Measurements from ENCODE around the gene USP6NL.

Gene USP6NL

GRCh38 chr10:11602358-11602757 is 9.1 kb downstream of the USP6NL start:
- Histone ChIP-seq H3K4me1 (ENCODE audit: control insufficient read depth, insufficient read depth, low read length) (peaks cover 24% of the 10 kb centered on the region), H3K9ac (ENCODE audit: low read length) (no peak overlapping the region), H3K4me3 (ENCODE audit: low read length) (no peak overlapping the region), H3K27me3 (ENCODE audit: control insufficient read depth, insufficient read depth, low read length) (no peaks in the 10 kb centered on the region), H3K36me3 (ENCODE audit: control insufficient read depth, insufficient read depth, low read length) (no peaks in the 10 kb centered on the region), H3K9me3 (ENCODE audit: control insufficient read depth, low read length) (no peaks in the 10 kb centered on the region)

GRCh38 chr10:11601670-11602069 is 9.8 kb downstream of the USP6NL start:
- H3K27me3 ChIP-seq (ENCODE audit: control insufficient read depth, insufficient read depth, low read length), result no peaks in the 10 kb centered on the region
- H3K36me3 ChIP-seq (ENCODE audit: control insufficient read depth, insufficient read depth, low read length), result no peaks in the 10 kb centered on the region
- peaks cover 24% of the 10 kb centered on the region for H3K4me1 ChIP-seq (ENCODE audit: control insufficient read depth, insufficient read depth, low read length)
- H3K9ac ChIP-seq (ENCODE audit: low read length), result no peak overlapping the region
- no peaks in the 10 kb centered on the region for H3K9me3 ChIP-seq (ENCODE audit: control insufficient read depth, low read length)
- H3K4me3 ChIP-seq (ENCODE audit: low read length), result no peak overlapping the region

DNA sequence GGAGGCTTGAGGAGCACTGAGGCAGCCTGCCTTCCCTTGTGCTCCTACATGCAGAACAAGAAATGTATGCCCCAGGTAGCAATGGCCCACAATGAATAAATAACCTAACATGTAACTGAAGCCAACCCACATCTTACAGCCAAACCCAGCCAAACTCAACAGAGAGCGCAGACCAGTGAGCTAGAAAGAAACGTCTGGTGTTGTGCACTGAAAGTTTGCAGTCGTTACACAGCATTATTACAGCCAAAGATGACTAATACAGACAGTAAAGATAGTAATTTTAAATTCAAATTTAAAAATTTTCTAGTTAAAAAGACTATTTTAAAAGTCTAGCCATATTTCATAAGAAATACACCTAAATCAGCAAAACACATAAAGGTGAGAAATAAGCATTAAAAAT is 11.2 kb downstream of the USP6NL start:
- no peak overlapping the region for H3K4me3 ChIP-seq (ENCODE audit: low read length)
- no peaks in the 10 kb centered on the region for H3K27me3 ChIP-seq (ENCODE audit: control insufficient read depth, insufficient read depth, low read length)
- H3K9ac ChIP-seq (ENCODE audit: low read length), result no peak overlapping the region
- peaks cover 23% of the 10 kb centered on the region for H3K4me1 ChIP-seq (ENCODE audit: control insufficient read depth, insufficient read depth, low read length)
- H3K36me3 ChIP-seq (ENCODE audit: control insufficient read depth, insufficient read depth, low read length), result no peaks in the 10 kb centered on the region
- H3K9me3 ChIP-seq (ENCODE audit: control insufficient read depth, low read length), result no peaks in the 10 kb centered on the region

GRCh38 chr10:11598712-11599397 is 12.6 kb downstream of the USP6NL start:
- no peaks in the 10 kb centered on the region for H3K27me3 ChIP-seq (ENCODE audit: control insufficient read depth, insufficient read depth, low read length)
- peaks cover 14% of the 10 kb centered on the region for H3K4me1 ChIP-seq (ENCODE audit: control insufficient read depth, insufficient read depth, low read length)
- no peaks in the 10 kb centered on the region for H3K9me3 ChIP-seq (ENCODE audit: control insufficient read depth, low read length)
- no peaks in the 10 kb centered on the region for H3K36me3 ChIP-seq (ENCODE audit: control insufficient read depth, insufficient read depth, low read length)
- H3K4me3 ChIP-seq (ENCODE audit: low read length), result no peak overlapping the region
- no peak overlapping the region for H3K9ac ChIP-seq (ENCODE audit: low read length)

GRCh38 chr10:11597470-11597869 is 14.0 kb downstream of the USP6NL start:
- no peaks in the 10 kb centered on the region for H3K9me3 ChIP-seq (ENCODE audit: control insufficient read depth, low read length)
- H3K27me3 ChIP-seq (ENCODE audit: control insufficient read depth, insufficient read depth, low read length), result no peaks in the 10 kb centered on the region
- peaks cover 2% of the 10 kb centered on the region for H3K4me1 ChIP-seq (ENCODE audit: control insufficient read depth, insufficient read depth, low read length)
- no peaks in the 10 kb centered on the region for H3K36me3 ChIP-seq (ENCODE audit: control insufficient read depth, insufficient read depth, low read length)
- H3K4me3 ChIP-seq (ENCODE audit: low read length), result no peak overlapping the region
- H3K9ac ChIP-seq (ENCODE audit: low read length), result no peak overlapping the region

DNA sequence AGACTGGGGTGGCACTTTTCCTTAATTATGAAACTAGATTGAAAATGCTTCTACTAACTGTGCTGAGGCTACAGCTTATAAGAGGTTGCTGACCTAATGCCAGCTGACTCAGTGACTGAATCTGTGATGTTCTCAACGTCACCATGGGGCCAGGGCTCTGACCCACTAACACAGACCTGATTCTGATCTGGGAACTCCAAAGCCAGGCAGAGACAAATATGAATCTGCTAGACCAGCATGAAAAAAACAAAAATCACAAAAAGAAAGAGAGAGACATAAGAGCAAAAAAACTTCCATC is 16.1 kb downstream of the USP6NL start:
- no peaks in the 10 kb centered on the region for H3K27me3 ChIP-seq (ENCODE audit: control insufficient read depth, insufficient read depth, low read length)
- no peaks in the 10 kb centered on the region for H3K4me1 ChIP-seq (ENCODE audit: control insufficient read depth, insufficient read depth, low read length)
- H3K4me3 ChIP-seq (ENCODE audit: low read length), result no peak overlapping the region
- no peak overlapping the region for H3K9ac ChIP-seq (ENCODE audit: low read length)
- H3K9me3 ChIP-seq (ENCODE audit: control insufficient read depth, low read length), result no peaks in the 10 kb centered on the region
- no peaks in the 10 kb centered on the region for H3K36me3 ChIP-seq (ENCODE audit: control insufficient read depth, insufficient read depth, low read length)

DNA sequence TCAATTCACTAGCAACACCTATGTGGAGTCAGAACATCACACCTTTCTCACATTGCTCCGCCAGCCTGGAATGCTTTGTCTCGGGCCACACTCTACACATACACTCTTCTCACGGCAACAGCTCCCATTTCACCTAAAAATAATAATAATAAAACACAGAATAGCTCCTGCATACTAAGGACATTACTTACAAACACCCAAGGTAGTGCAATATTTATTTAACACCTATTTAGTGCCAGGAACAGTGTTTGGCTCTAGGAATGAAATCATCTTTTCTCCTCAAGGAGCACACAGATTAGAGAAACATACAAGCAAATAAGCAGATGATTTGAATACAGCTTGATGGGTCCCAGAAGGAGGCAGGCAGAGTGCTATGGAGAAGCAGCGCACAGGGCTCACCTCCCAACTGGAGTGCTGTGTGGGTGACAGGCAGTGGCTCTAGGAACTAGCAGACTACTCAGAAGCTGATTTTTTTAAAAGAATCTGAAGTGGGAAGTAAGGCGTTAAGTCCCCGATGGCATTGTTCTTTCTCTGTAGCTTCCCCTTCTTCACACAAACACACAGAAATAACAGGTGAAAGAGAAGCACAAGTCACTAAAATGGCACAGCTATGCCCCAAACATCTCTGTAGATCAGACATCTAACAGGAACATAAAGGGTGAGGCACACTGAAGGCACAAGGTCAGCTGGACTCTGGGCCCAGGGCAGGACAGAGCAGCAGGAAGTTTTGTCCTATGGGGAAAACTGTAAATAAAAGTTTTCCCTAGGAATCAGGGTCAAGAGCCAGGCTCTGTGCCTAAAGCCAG is 16.7 kb downstream of the USP6NL start:
- no peak overlapping the region for H3K9ac ChIP-seq (ENCODE audit: low read length)
- H3K4me1 ChIP-seq (ENCODE audit: control insufficient read depth, insufficient read depth, low read length), result no peaks in the 10 kb centered on the region
- H3K9me3 ChIP-seq (ENCODE audit: control insufficient read depth, low read length), result no peaks in the 10 kb centered on the region

GRCh38 chr10:11593612-11594011 is 17.8 kb downstream of the USP6NL start:
- no peaks in the 10 kb centered on the region for H3K36me3 ChIP-seq (ENCODE audit: control insufficient read depth, insufficient read depth, low read length)
- H3K4me1 ChIP-seq (ENCODE audit: control insufficient read depth, insufficient read depth, low read length), result no peaks in the 10 kb centered on the region
- H3K9me3 ChIP-seq (ENCODE audit: control insufficient read depth, low read length), result no peaks in the 10 kb centered on the region
- no peak overlapping the region for H3K4me3 ChIP-seq (ENCODE audit: low read length)
- no peaks in the 10 kb centered on the region for H3K27me3 ChIP-seq (ENCODE audit: control insufficient read depth, insufficient read depth, low read length)
- H3K9ac ChIP-seq (ENCODE audit: low read length), result no peak overlapping the region

More for the DNA sequence above, 16.7 kb downstream of the USP6NL start:
- Histone ChIP-seq H3K4me3 (ENCODE audit: low read length) (no peak overlapping the region), H3K27me3 (ENCODE audit: control insufficient read depth, insufficient read depth, low read length) (no peaks in the 10 kb centered on the region), H3K36me3 (ENCODE audit: control insufficient read depth, insufficient read depth, low read length) (no peaks in the 10 kb centered on the region)

GRCh38 chr10:11589738-11590137 is 21.7 kb downstream of the USP6NL start:
- H3K36me3 ChIP-seq (ENCODE audit: control insufficient read depth, insufficient read depth, low read length), result no peaks in the 10 kb centered on the region
- no peaks in the 10 kb centered on the region for H3K4me1 ChIP-seq (ENCODE audit: control insufficient read depth, insufficient read depth, low read length)
- no peak overlapping the region for H3K9ac ChIP-seq (ENCODE audit: low read length)

GRCh38 chr10:11588873-11589574 is 22.4 kb downstream of the USP6NL start:
- no peak overlapping the region for H3K4me3 ChIP-seq (ENCODE audit: low read length)
- no peaks in the 10 kb centered on the region for H3K9me3 ChIP-seq (ENCODE audit: control insufficient read depth, low read length)
- H3K36me3 ChIP-seq (ENCODE audit: control insufficient read depth, insufficient read depth, low read length), result no peaks in the 10 kb centered on the region
- no peak overlapping the region for H3K9ac ChIP-seq (ENCODE audit: low read length)
- H3K27me3 ChIP-seq (ENCODE audit: control insufficient read depth, insufficient read depth, low read length), result no peaks in the 10 kb centered on the region
- H3K4me1 ChIP-seq (ENCODE audit: control insufficient read depth, insufficient read depth, low read length), result no peaks in the 10 kb centered on the region

More at GRCh38 chr10:11589738-11590137, 21.7 kb downstream of the USP6NL start:
- Histone ChIP-seq H3K27me3 (ENCODE audit: control insufficient read depth, insufficient read depth, low read length) (no peaks in the 10 kb centered on the region), H3K4me3 (ENCODE audit: low read length) (no peak overlapping the region), H3K9me3 (ENCODE audit: control insufficient read depth, low read length) (no peaks in the 10 kb centered on the region)

GRCh38 chr10:11587722-11588259 is 23.7 kb downstream of the USP6NL start:
- Histone ChIP-seq H3K27me3 (ENCODE audit: control insufficient read depth, insufficient read depth, low read length) (no peaks in the 10 kb centered on the region), H3K9ac (ENCODE audit: low read length) (no peak overlapping the region), H3K4me1 (ENCODE audit: control insufficient read depth, insufficient read depth, low read length) (no peaks in the 10 kb centered on the region), H3K9me3 (ENCODE audit: control insufficient read depth, low read length) (no peaks in the 10 kb centered on the region), H3K4me3 (ENCODE audit: low read length) (no peak overlapping the region), H3K36me3 (ENCODE audit: control insufficient read depth, insufficient read depth, low read length) (no peaks in the 10 kb centered on the region)

GRCh38 chr10:11586170-11586569 is 25.3 kb downstream of the USP6NL start:
- no peak overlapping the region for H3K9ac ChIP-seq (ENCODE audit: low read length)

More at GRCh38 chr10:11586170-11586569, 25.3 kb downstream of the USP6NL start:
- Histone ChIP-seq H3K36me3 (ENCODE audit: control insufficient read depth, insufficient read depth, low read length) (no peaks in the 10 kb centered on the region), H3K9me3 (ENCODE audit: control insufficient read depth, low read length) (no peaks in the 10 kb centered on the region), H3K4me1 (ENCODE audit: control insufficient read depth, insufficient read depth, low read length) (no peaks in the 10 kb centered on the region), H3K4me3 (ENCODE audit: low read length) (no peak overlapping the region), H3K27me3 (ENCODE audit: control insufficient read depth, insufficient read depth, low read length) (no peaks in the 10 kb centered on the region)

All from mucosa of stomach (tissue), 1 donor.